ENCODE results near the gene QSER1. TPM values are rescaled to one million over a fixed set of nuclear protein-coding genes. Genes with fewer than 3 reads are reported as not detected.
"Not testable (repeated sequence)": the region's sequence is repeated elsewhere in the genome, so short reads cannot be mapped to it uniquely, and the experiment has no call there.

QSER1 gene
- total RNA-seq, 6 experiments from 2014 or later = 20.2 to 26.4 (median 24.0) TPM

DNA sequence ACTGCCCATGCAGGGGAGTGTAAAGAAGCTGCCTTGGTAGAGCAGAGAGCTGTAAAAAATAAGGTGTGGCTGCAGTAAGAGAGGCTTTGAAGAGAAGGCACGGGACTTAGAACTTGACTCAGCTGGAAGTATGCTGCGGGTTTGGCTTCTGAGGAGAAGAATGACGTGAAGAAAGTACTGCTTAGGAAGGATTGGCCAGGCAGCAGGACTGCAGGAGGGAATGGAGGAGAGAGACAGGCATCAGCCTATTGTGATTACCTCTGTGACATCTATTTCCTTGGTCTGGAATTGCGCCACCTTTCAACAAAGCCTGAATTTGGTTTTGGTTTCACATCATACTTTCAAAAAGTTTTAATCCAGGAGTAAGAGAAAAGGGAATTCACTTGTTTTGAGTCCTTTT lies 40.4 kb upstream of the QSER1 start:
- peak; percentile 40 for DNase-seq
- Mint-ChIP-seq H3K36me3 (ENCODE audit: low read depth) (no peaks in the 10 kb centered on the region), H3K9me3 (no peaks in the 10 kb centered on the region), H3K4me1 (ENCODE audit: low read depth) (peaks cover 7% of the 10 kb centered on the region; the same call in 1 of the 2 replicates), H3K27me3 (ENCODE audit: insufficient read depth) (peaks cover 11% of the 10 kb centered on the region), H3K27ac (no peak overlapping the region), H3K4me3 (no peak overlapping the region; the same call in 1 of the 2 replicates)
- TF ChIP-seq, protein P1, sequence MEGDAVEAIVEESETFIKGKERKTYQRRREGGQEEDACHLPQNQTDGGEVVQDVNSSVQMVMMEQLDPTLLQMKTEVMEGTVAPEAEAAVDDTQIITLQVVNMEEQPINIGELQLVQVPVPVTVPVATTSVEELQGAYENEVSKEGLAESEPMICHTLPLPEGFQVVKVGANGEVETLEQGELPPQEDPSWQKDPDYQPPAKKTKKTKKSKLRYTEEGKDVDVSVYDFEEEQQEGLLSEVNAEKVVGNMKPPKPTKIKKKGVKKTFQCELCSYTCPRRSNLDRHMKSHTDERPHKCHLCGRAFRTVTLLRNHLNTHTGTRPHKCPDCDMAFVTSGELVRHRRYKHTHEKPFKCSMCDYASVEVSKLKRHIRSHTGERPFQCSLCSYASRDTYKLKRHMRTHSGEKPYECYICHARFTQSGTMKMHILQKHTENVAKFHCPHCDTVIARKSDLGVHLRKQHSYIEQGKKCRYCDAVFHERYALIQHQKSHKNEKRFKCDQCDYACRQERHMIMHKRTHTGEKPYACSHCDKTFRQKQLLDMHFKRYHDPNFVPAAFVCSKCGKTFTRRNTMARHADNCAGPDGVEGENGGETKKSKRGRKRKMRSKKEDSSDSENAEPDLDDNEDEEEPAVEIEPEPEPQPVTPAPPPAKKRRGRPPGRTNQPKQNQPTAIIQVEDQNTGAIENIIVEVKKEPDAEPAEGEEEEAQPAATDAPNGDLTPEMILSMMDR (IDR thresholded peaks at IDR 0.05) = no peak

DNA sequence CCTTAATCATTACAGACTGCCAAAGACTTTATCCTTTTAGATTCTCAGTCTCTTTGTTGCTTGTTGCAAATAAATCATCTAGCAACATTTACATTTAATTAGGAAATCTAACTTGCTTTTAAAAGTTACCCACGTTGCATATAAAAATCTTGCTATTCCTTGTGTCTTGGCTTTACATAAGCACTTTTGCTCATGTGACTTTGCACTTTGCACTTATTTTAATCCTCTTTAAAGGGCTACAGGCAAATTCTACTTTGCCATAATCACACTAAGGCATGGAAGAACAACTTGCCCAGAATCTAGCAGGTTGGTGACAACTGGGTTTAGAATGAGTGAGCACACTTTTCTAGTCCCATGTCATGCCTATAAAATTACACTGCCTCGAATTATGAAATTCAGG lies 37.0 kb upstream of the QSER1 start:
- no peaks in the 10 kb centered on the region for H3K36me3 Mint-ChIP-seq (ENCODE audit: low read depth)
- H3K27me3 Mint-ChIP-seq (ENCODE audit: insufficient read depth) = peaks cover 7% of the 10 kb centered on the region
- H3K27ac Mint-ChIP-seq = no peak overlapping the region
- DNase-seq = no peak
- TF ChIP-seq, protein P1 (IDR thresholded peaks at IDR 0.05) = no peak
- peaks cover 7% of the 10 kb centered on the region; the same call in 1 of the 2 replicates for H3K4me1 Mint-ChIP-seq (ENCODE audit: low read depth)
- no peak overlapping the region for H3K4me3 Mint-ChIP-seq
- no peaks in the 10 kb centered on the region for H3K9me3 Mint-ChIP-seq

DNA sequence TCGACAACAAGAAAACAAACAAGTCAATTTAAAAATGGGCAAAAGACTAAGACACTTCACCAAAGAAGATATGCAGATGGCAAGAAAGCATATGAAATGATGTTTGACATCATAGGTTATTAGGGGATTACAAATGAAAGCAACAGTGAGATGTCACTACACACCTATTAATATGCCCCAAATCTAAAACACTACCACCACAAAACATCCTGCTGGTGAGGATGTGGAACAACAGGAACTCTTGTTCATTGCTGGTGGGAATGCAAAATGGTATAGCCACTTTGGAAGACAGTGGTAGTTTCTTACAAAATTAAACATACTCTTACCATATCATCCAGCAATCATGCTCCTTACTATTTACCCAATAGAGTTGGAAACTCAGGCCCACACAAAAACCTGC lies 33.9 kb upstream of the QSER1 start:
- DNase-seq = no peak
- H3K4me1 Mint-ChIP-seq (ENCODE audit: low read depth) = no peaks in the 10 kb centered on the region
- TF ChIP-seq, protein P1 (IDR thresholded peaks at IDR 0.05) = peak; percentile 47
- H3K36me3 Mint-ChIP-seq (ENCODE audit: low read depth) = no peaks in the 10 kb centered on the region
- peaks cover 20% of the 10 kb centered on the region for H3K27me3 Mint-ChIP-seq (ENCODE audit: insufficient read depth)
- no peak overlapping the region for H3K4me3 Mint-ChIP-seq
- H3K9me3 Mint-ChIP-seq = no peaks in the 10 kb centered on the region
- H3K27ac Mint-ChIP-seq = no peak overlapping the region

DNA sequence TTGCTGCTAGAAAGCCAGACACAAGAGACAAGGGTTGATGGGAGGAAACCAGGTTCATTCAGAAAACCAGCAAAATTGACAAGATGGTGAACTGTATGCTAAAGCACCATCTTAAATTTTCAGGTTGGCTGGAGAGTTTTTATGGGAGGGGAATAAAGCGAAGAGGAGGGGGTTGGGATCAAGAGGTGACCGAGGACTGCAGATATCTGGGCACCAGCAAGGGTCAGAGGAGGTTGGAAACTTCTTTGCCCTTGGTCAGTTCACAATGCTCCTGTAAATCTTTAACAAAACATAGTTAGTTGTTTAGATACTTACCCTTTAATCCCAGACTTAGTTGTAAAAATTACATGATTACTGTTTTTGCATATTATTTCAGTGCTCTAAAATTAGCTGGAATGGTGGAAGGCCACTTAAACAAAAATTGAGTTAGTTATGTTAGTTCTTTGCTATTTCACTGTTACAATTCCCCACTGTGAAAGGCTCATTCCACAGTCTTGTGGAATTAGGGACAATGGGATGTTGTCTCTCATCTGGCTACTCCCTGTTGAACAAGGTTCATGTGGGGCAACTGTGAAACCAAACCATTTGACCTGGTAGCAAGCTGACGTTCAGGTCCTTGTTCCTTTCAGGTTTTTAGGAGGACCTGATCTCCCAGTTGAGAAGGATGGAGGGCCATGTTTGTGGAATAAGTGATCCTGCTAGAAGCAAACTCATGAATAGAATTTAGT lies 30.6 kb upstream of the QSER1 start:
- no peak for DNase-seq
- Mint-ChIP-seq H3K27ac (no peak overlapping the region), H3K27me3 (ENCODE audit: insufficient read depth) (peaks cover 15% of the 10 kb centered on the region), H3K9me3 (no peaks in the 10 kb centered on the region), H3K4me1 (ENCODE audit: low read depth) (no peaks in the 10 kb centered on the region), H3K4me3 (no peak overlapping the region), H3K36me3 (ENCODE audit: low read depth) (no peaks in the 10 kb centered on the region)
- TF ChIP-seq, protein P1 (IDR thresholded peaks at IDR 0.05) = no peak

DNA sequence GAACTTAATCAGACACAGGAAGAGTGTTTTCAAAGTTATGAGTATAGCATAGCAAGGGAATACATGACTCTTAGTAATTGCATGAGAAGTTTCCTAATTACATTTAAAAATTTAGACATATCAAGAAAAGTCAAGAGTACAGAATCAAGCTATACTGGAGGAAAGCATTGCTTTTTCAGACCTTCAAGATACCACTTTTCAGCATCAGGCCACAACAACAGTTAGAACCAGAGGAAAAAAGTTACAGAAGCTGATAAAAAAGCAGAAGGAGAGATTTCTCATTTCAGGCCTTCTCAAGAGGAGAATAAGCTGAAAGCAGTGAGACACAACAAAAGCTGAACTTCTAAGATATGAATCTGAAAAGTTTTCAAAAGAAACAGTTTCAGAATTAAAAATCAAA lies 28.1 kb upstream of the QSER1 start:
- TF ChIP-seq, protein P1 (IDR thresholded peaks at IDR 0.05) = no peak
- Mint-ChIP-seq H3K9me3 (peaks cover 6% of the 10 kb centered on the region; the same call in 1 of the 2 replicates), H3K27ac (no peak overlapping the region), H3K4me3 (no peak overlapping the region), H3K4me1 (ENCODE audit: low read depth) (no peaks in the 10 kb centered on the region), H3K27me3 (ENCODE audit: insufficient read depth) (peaks cover 19% of the 10 kb centered on the region), H3K36me3 (ENCODE audit: low read depth) (no peaks in the 10 kb centered on the region)
- DNase-seq = no peak

DNA sequence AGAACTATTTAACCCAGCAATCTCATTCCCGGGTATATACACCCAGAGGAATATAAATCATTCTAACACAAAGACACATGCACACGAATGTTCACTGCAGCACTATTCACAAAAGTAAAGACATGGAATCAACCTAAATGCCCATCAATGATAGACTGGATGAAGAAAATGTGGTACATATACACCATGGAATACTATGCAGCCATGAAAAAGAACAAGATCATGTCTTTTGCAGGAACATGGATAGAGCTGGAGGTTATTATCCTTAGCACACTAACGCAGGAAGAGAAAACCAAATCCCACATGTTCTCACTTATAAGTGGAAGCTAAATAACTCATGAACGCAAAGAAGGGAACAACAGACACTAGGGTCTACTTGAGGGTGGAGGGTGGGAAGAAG lies 23.9 kb upstream of the QSER1 start:
- not testable (repeated sequence) for H3K36me3 Mint-ChIP-seq (ENCODE audit: low read depth); H3K27ac Mint-ChIP-seq
- peaks cover 12% of the 10 kb centered on the region for H3K27me3 Mint-ChIP-seq (ENCODE audit: insufficient read depth)

More for the DNA sequence above, 23.9 kb upstream of the QSER1 start:
- H3K9me3 Mint-ChIP-seq; DNase-seq; H3K4me3 Mint-ChIP-seq; H3K4me1 Mint-ChIP-seq (ENCODE audit: low read depth): not testable (repeated sequence)
